GM18505 (cell line): ENCODE data around the gene CCDC3.

Source experiments
- ATAC-seq: cut with Tn5 transposase; IDR thresholded peaks from one replicate; pipeline ENCODE4 v1.9.1; 2021; ENCODE audit not compliant: unreplicated experiment
- POLR2A ChIP-seq: IDR thresholded peaks from 4 replicates; pipeline ENCODE4 v1.6.1; 2011; ENCODE audit warnings: borderline replicate concordance; ENCODE audit not compliant: insufficient read depth, insufficient read length; ENCODE audit errors: extremely low read depth

CCDC3 gene

DNA sequence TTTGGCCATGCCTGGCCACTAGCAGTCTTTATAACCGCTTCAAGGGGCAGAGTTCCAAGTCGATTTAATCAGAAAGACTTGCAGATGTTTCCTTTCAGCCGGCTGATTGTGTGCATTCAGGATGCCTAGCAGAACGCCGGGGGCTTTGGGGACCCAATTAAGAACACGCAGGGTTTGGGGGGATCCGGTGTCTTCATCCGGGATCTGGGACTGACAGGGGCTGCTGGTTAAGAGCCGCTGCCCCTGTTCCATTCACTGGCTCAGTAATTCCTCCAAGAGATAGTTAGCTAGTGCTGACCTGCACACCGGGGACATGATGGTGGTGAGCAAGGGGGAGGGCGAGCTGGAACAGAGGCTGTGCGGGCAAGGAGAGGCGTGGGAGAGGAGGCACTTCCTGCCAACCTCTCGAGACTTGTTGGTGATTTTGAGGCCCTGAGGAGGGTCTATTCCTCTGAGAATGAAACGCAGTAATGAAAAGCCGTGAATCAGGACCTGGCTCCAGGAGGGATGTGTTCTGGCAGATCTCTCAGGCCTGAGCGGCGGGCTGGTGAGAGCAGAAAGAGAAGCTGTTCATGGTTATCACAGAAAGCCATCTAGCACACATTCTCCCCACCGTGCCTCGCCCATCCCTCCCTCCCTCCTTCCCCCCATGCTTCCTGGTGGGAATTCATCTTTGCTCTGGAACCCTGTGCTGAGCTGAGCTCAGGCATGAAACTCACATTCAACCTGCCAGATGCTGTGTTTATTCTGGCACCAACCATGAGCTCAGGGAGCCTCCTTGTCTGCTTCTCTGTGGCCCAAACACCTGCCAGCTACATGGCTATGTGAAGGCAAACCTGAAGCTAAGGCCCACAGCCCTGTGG is 152.0 kb downstream of the CCDC3 start:
- ATAC-seq, result no peak
- TF ChIP-seq POLR2A, result no peak

DNA sequence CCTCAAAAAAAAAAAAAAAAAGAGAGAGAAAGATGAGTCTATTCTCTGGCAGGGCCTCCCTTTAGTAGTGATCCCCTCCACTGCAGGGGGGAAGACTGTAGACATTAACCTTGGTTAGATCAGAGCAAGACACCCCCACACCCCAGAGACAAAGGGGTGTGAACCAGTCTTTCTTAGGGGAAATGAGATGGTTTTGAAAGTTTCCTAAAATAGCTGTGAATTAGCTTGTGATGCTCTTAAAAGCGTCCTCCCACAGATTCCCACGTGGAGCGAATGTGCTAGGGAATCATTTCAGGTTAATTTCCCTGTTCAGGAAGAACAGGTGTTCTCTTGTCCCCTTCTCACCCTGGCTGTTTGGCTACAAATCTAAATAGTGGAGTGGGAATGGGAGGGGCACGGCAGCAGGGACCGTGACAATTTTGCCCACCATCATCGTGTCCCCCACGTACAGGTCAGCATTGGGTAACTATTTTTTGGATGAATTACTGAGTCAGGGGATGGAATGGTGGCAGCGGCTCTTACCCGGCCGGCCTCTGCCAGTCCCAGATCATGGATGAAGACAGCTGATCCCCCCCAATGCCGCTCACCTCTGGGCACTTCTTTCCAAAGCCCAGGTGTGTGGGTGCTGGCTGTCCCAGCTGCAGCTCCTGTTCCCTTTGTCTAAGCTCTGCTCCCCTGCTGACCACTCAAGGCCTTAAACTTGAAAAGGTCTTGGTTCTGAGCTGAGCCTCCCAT is 152.9 kb downstream of the CCDC3 start:
- no peak for TF ChIP-seq POLR2A
- no peak for ATAC-seq

DNA sequence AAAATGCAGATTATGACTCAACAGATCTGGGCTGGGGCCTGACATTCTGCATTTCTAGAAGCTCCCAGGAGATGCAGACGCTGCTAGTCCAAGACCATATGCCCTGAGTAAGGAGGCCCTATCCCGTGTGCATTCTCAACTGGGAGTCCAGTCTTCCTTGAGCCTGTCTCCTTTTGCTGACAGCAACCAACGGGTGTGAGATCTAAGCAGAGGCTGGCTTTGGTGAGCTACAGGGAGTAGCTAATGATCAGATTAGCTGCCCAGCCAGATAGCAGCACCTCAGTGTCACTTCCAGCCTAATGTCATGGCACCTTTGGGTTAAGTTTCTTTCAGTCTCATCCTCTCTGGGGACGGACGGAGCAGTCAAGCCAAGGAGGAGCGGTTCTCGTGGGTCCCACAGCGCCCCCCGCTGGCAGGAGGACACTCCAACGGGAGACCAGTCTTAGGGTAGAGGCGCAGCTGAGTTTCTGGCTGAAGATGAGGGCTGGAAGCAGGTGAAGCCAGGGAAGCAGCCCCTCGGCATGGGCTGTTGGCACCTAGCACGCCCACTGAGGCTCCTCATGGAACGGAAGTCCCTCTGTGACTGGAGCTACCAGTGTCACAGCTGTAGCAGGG is 154.0 kb downstream of the CCDC3 start:
- no peak for ATAC-seq
- no peak for TF ChIP-seq POLR2A

DNA sequence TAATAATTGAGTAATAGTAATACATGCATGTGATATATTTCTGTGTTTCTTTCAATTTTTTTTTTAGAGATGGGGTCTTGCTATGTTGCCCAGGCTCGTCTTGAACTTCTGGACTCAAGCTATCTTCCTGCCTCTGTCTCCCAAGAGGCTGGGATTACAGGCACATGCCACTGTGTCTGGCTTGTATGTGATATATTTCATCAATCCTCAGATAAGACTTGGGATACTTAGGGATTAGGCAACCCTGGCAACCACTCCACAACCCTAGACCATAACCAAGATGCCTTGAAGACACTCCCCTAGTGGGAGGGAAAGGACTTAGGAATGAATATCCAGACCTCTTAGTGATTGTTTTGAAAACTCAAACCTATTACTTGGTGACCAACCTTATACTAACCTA is 154.8 kb downstream of the CCDC3 start:
- TF ChIP-seq POLR2A, result no peak
- no peak for ATAC-seq
